Bone marrow (tissue), 2 donors: Measurements from ENCODE around the gene SCLY.

Experiments used
- DNase-seq, 2 donors: peaks; one replicate each; lab custom pipeline; 2025; lab: John Stamatoyannopoulos, UW

Gene SCLY

DNA sequence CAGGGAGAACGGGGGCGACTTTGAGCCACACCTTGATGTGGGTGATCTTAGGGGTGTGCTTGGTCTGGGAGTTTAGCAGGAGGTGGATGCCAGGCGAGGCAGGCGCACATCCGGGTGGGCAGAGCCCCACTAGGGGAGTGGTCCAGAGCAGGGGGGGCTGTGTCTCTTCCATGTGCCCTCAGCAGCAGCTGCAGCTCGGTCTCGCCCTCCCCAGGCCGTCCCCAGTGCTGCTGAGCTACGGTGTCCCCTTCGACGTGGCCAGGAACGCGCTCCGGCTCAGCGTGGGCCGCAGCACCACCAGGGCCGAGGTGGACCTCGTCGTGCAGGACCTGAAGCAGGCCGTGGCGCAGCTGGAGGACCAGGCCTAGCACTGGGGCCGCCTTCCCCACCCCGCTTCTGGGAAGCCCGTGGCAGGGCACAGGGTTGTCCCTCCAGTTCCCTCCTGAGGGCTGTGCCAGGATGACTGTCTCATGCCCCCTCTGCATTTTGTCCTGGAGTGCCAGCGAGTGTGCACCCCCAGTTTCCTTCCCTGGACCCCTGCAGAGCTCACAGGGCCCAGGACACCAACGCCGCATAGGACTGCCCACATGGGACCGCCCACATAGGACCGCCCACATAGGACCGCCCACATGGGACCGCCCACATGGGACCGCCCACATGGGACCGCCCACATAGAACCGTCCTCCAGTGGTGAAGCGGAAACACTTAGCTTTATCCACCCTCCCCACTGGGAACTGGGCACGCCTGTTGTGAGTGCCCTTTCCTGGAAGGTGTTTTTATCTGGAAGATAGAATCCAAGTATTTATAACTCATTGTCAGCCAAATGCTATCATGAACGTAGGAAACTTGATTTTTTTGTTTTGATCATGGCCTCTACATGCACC, 37.4 kb downstream of the SCLY start:
- DNase-seq, result no peak

DNA sequence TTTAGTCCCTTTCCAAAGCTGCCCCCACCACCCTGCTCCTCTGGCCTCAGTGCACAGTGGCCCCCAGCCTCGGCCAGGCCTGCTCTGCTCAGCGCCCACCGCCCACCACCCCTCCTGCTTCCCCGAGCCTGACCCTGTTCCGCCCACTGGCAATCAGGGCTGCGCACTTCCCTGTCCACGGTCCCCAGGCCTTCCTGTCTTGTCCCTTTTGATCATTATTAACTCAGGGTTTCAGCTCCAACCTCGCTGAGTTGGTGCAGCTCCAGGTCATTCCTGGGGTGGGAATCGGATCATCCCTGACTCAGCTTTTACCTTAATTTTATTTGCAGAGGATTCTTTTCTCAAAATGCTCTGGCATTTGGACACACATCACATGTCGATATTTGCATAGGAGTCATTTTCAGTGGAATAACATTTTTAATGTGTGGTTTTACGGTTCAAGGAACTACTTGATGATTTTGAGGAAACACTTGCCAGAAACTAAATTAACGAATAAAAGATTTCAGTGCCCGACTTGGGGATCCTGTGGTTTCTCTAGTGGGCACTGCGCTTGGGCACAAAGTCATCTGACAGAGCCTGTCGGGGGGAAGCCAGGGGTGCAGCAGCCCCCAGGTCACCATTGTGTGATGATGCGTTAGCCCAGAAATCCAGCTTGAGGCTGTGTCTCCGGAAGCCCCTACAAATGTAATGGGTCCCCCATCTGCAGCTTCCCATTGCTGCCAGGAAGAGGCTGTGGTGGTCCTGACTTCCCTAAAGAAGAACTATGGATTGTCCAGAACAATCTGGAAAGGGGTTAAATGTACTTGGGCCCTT, 38.3 kb downstream of the SCLY start:
- DNase-seq, result no peak

DNA sequence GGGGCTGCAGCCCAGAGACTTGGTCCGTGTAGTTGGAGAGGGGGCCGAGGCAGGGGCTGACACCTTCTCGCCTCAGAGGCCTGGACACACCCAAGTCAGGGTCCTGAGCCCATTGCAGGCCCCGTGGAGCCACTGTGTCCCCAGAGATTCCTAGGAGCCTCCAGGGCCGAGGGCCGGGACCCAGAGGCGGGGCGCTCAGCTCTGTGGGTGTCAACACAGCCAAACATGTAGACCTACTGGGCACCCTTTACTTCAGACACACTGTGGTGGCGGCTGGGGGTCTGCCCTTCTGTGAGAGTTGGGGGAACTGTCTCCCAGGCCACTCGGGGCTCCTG, 38.9 kb downstream of the SCLY start:
- DNase-seq, result no peak

DNA sequence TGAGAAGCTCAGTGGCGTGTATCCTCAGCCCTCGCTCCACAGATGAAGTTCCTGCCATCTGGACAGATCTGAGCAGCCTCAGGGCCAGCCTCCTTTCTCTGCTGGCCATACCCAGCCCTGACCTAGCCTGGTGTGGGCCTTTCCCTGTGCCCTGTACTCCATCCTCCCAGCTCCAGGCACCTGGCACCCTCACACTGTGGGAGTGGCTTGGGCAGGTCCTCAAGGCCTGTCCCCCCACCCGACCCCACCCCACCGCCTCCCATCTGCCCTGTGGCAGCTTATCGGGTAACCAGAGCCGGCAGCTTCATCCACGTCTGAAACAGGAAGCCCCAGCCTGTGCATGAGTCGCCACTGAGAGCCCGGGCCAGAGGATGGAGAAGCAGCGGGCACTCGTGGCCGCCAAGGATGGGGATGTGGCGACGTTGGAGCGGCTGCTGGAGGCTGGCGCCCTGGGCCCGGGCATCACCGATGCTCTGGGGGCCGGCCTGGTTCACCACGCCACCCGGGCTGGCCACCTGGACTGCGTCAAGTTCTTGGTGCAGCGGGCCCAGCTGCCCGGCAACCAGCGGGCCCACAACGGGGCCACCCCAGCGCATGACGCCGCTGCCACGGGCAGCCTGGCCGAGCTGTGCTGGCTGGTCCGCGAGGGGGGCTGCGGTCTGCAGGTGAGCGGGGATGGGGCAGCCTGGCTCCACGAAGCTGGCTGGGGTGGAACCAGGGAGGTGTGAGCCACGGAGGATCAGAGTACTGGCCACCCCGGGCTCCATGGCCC, 39.4 kb downstream of the SCLY start, which contains the start of gene ESPNL:
TSS of gene ESPNL (plus strand) at position 292 of the 772 bp plus-strand sequence. CDS start at position 372, 80 bp downstream.
- no peak for DNase-seq

DNA sequence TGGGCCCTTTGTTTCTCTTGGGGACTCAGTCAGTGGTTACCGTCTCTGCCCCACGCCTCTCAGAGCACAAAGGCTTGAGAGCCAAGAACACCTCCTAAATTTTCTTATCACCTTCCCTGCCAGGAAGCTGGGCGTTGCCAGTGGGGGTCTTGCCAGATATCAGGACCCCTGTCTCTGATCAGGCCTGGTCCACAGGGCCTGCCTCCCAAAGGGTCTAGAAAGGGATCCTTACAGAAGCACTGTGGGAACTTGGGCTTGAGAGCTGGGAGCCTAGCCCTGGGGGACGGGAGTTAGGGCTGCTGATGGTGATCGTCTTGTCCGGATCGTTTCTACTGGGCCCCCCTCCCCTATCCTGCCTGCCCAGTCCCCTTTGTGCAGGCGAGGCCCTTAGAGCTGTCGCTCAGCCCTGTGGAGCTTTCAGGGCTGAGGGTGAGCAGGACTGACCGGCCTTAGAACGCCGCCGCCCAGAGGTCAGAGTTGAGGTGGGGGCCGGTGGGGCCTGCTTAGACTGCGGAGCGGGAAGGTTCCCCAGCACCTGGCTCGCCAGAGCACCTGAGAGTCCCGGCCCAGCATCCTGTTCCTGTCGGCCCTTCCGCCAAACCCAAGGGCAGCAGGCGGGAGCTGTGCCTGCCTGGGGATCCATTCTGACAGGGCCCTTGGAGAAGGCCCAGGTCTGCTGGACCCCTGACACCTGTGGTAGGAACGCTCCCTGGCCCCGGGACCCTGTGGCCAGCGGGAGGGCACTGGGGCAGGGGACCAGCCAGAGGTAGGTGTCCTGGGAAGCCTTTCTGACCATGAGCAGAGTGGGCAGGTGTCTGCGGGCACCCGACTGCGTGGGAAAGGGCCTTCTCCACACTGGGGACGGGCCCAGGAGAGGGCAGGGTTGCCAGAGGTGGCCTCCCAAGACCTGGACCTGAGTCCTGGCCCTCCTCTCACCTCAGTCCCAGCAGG, 40.3 kb downstream of the SCLY start:
- no peak for DNase-seq

DNA sequence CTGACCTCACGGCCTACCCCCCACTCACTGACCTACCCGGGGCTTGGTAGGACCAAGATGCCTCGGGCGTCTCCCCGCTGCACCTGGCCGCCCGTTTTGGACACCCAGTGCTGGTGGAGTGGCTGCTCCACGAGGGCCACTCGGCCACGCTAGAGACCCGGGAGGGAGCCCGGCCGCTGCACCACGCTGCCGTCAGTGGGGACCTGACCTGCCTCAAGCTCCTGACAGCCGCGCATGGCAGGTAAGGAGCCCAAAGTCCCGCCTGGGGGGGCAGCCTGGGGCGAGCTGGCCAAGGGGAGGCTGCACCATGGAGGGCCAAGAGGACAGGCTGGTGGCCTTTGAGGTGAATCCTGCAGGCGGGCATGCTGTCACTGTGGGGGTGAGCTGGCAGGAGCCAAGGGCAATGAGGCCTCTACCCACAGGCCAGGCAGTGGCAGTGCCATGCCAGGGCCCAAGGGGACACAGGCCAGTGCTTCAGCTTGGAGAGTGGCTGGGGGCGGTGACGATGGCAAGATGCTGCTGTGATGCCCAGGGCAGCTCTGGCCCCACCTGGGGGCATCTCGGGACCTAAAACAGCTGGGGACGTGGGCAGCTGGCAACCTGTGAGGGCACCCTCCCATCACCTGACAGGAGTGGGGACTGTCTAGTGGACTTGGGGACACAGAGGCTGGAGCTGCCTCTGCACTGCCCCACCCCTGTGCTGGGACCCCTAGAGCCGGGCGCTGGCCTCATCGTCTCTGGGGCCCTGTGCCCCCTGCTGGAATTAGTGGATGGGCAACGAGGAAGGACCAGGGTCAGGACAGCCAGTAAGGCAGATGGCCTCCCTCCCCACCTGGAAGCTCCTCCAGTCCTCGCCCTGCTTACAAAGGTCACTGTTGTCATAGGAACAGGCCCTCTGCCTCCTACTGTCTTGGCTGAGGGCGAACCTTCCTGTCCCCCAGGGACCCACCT, 41.4 kb downstream of the SCLY start:
- DNase-seq, result no peak

DNA sequence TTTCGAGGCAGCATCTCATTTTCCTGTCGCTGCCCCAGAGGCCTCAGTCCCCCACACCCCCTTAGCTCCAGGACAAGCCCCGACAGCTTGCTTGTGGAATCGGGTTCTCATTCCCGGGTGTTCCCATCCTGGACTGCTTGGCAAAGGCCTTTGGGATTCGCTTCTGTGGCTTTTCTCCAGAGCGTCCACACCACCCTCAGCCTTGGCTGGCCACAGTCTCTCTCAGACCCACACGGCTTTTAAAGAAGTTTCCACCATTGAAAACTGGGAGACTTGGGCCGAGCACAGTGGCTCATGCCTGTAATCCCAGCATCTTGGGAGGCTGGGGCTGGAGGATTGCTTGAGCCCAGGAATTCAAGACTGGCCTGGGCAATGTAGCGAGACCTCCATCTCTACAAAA, 42.1 kb downstream of the SCLY start:
- no peak for DNase-seq

DNA sequence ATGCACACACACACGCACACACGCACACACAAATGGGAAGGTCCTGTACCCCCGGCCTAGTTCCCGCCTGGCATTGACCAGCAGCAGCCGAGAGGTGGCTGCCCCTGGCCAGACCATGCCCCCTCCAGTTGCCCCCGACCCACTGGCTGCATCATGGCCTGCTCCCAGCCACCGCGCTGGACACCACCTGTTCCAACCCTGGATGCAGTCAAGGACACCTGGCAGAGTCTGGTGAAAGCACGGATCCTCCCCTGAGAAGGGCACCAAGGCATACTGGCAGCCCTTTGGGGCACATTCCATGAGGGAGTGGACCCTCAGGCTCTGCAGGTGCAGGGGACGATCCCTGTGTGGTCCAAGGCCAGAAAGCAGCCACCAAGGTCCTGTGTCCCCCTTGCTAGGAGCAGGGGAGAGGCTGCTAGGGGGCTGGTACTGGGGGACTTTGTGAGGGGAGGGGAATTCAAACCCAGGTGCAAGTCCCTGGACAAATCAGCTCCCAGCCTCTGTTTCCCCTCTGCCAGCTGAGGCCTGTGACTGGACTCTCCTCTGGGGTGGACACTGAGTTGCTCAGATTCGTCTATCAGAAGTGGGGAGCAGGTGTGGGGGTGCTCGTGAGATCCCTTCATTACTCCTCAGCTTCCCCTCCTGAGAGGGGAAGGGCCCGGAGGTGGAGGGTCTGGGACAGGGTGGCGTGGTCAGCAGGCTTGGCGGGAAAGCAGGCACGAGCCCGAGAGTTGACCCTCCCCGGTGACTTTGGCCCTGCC, 42.8 kb downstream of the SCLY start:
- no peak for DNase-seq

DNA sequence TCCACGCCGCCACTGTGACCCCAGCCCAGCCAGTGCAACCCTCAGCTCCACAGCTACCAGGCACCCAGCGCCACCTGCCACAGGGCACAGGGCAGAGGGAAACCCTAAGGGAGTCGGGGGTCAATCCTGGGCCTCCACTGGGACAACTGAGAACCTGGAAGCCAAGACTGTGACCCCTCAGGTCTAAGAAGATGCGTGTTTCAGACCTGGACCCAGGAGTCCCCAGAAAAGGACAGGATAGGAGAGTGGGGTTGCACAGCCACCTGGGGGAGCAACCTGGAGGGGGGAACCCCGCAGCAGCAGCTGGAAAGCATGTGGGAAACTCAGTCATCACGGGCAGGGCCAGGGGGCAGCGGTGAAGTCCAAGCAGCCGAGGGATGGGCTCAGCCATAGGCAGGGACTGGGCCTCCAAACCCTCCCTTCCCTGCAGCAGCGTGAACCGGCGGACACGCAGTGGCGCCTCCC, 43.5 kb downstream of the SCLY start:
- DNase-seq, result no peak

DNA sequence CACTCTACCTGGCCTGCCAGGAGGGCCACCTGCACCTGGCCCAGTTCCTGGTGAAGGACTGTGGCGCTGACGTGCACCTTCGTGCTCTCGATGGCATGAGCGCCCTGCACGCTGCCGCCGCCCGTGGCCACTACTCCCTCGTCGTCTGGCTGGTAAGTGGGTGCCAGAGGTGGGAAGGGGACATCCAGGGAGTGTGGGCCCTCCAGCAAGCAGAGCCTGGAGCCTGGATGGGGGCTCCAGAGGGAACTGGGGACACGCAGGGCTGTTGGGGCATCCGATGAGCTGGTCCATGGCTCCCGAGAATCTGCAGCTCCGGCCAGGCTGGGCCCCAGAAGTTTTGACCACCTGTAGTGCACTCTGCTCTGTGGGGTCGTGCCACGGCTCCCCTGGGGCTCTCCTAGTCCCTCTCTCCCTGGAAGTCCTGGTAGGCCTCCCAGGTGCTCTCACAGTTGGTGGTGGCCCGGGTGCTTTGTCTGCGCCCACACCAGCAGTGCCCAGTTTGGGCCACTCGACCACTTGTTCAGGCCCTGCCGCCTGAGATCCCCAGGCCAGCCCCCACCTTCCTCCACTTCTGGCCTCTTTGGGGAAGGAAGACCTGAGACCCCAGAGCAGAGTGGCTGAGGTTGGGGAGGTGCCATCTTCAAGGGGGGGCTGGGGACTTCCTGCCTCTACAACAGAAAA, 44.0 kb downstream of the SCLY start:
- DNase-seq, result no peak

DNA sequence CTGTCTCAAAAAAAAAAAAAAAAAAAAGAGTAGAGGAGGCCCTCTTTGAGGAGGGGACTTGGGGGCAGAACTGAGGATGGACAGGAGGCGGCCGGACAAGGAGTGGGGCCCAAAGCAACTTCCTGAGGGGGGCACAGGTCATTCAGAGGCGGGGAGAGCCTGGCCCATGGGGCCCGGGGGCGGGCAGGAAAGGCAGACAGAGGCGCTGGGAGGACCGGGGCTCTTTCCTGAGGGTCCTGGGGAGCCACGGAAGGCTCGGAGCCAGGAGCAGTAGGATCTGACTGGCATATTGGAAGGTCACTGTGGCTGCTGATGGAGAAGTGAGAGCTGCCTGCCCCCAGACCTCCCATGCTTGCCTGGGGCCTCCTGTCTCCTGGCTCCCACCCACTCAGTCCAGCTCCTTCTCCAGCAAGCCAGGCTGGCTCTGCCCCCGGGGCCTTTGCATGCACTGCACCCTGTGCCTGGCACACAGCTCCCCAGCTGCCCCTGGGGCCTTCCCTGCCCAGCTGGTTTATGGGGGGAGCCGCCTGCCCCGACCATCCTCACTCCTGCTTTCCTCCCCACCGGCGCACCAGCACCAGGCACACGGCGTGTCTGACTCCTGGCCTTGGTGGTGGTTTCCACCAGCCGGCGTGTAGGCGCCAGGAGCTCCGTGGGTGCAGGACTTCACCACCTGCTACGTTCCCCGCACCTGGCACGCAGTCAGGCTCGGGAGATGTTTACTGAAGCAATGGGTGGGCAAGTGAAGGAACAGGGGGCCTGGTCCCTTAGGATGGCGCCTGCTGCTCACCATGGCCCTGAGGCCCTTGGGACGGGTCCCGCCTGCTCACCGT, 44.9 kb downstream of the SCLY start:
- no peak for DNase-seq

DNA sequence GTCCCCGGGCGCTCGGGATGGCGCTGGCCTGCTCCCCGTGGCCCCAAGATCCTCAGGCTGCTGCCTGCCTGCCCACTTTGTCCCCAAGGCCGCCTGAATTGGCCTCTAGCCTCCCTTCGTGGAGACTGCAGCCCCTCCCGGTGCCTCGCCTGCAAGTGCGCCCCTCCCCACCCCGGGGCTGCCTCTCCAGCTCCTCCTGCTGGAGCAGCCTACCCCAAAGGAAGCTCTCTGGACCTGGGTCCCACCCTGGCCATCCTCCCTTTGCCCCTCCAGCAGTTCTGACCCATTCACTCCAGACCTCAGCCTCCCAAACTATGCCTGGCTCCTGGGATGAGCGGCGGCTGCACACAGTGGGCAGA, 45.5 kb downstream of the SCLY start:
- no peak for DNase-seq

DNA sequence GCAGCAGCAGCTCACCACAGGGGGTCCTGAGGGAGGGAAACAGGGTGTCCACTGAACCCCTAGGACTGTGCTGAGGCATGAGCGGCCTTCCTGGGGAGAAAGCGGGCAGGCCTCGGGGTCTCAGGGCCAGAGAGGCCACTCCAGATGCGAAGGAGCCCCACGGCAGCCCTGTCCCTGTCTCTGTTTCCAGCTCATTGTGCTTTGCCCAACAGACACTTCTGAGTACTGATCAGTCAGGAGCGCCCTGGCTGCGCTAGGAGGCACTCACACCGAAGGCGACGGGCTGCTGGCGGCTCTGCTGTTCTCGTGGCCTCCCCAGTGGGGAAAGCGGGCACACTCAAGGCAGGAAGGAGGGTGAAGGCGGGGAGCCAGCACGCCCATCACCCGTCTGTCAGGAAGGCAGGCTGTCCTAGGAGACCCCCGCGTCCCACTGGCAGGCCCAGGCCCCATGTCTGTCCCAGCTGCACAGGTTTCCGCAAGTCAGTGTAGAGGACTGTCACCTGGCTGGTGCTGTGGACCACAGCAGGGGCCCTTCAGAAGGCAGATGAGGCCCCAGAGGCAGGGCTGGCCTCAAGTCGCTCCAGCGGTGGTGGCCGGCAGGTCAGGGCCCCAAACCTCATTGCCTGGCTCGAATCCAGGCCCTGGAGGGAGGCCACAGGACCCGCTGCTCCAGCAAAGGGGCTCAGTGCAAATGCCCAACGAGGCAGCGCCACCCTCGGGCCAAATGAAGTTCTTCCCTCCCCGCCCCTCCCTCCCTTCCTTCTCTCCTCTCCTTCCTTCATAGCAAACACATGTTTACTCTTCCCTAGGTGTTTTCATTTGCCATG, 46.1 kb downstream of the SCLY start:
- DNase-seq, result no peak

DNA sequence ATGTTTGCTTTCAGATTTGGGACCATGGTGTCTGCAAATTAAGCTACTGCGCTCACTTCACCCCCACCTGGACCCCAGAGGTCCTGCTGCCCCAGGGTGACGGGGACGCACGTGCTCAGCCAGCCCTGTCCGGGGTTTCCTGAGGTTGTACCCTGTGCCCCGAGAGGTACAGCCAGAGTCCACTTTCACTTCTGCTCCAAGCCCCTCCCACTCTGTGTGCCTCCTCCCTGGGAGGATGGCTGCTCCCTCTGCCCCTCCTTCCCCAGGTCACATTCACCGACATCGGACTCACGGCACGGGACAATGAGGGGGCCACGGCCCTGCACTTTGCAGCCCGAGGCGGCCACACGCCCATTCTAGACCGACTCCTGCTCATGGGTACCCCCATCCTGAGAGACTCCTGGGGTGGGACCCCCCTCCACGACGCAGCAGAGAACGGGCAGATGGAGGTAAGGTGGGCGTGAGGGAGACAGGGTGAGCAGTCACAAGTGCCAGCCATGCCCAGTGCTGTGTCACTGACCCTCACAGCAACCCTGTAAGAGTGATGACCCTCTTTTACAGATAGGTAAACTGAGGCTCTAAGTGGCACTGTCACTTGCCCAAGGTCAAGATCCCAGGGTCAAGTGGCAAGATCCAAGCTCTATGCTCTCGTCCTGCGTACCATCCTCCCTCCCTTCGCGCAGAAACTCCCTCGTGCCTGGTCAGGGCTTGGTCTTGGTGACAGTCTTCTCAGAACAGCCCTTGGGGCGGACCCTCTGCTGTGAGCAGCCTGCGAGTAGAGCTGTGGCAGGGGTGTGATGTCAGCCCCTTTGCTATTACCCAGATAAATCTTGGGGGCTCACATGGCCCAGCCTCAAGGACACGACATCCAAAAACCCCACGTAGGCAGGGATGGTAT, 47.0 kb downstream of the SCLY start:
- DNase-seq, result no peak

DNA sequence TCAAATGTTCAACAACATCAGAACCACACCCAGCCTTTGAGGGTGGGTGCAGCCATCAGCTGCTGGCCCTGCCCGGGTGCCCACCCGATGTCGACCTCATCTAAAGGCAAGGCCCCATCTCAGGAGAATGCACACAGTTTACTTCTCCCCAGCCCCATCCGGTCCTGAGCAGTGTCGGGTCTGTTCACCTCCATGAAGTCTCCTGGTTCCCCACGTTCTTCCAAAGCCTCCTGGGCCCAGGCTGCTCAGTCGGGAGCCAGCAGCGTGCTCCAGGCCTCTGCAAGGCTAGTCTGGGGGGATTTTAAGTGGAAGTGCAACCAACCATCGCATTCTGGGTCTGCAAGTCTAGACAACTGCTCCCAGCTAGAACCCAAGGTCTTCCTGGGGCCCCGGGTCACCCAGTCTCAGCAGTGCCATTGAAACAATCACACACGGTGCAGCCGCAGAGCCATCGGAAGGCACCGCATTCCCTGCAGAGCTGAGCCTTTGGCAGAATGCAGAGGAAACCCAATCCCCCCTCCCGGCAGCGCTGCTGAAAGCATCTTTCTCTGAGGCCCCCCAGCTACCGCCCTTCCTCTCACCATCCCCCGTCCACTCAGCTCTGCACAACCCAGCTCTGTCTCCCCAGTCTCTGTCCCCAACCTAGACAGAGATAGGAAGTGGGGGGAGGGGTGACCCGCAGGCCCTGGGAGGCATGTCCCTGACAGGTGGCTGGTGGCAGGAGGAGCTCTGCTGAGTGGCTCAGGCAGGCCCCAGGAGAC, 47.8 kb downstream of the SCLY start:
- no peak for DNase-seq
